PC-9 (cell line): Measurements from ENCODE around the gene PRF1. TPM values are rescaled to one million over a fixed set of nuclear protein-coding genes. Genes with fewer than 3 reads are reported as not detected.

Experiments used
- BruUV-seq: library from RNA; stranded (reverse); fragments of 400-500 nt; replicated peaks from 2 replicates; lab custom pipeline; 2021; lab: Mats Ljungman, UMichigan
- CTCF ChIA-PET: fragments of 300-600 bp; sonication (Branson Sonifier 250); formaldehyde crosslinking; loops from one replicate; lab custom pipeline; 2022; ENCODE audit warnings: antibody characterized with exemption; lab: Charles Lee
- POLR2A ChIA-PET: fragments of 300-600 bp; sonication (Branson Sonifier 250); formaldehyde crosslinking; loops from one replicate; lab custom pipeline; 2022; ENCODE audit warnings: antibody characterized with exemption; ENCODE audit not compliant: unreplicated experiment; lab: Charles Lee
- DNase-seq, 2 experiments: peaks; one replicate each; pipeline versions ENCODE4 v3.0.0 to v3.0.0-alpha.2; 2015 to 2022; ENCODE audit warnings: mixed read lengths in 1 of 2
- H2AFZ ChIP-seq: fragments of 200-600 bp; sonication (generic); 2 replicates; pipeline ENCODE4 v1.8.1; 2017; ENCODE audit warnings: antibody characterized with exemption
- H3F3A ChIP-seq: fragments of 200-600 bp; sonication (generic); 2 replicates; pipeline ENCODE4 v1.8.1; 2017; ENCODE audit warnings: antibody characterized with exemption, mild to moderate bottlenecking, low read depth; ENCODE audit not compliant: insufficient read depth
- H3K27ac ChIP-seq: fragments of 200-600 bp; sonication (generic); 2 replicates; pipeline ENCODE4 v1.6.1; 2016; ENCODE audit warnings: mixed run types
- H3K27me3 ChIP-seq: fragments of 200-600 bp; sonication (generic); 2 replicates; pipeline ENCODE4 v1.6.1; 2016; ENCODE audit warnings: low read depth, mixed run types; ENCODE audit not compliant: insufficient read depth
- H3K36me3 ChIP-seq: fragments of 200-600 bp; sonication (generic); 2 replicates; pipeline ENCODE4 v1.6.1; 2016; ENCODE audit warnings: low read depth, mixed run types
- H3K4me1 ChIP-seq: fragments of 200-600 bp; sonication (generic); replicated peaks from 2 replicates; pipeline ENCODE4 v1.6.1; 2016; ENCODE audit warnings: mixed run types; ENCODE audit not compliant: insufficient read depth
- H3K4me2 ChIP-seq: fragments of 200-600 bp; sonication (generic); 2 replicates; pipeline ENCODE4 v1.6.1; 2017; ENCODE audit warnings: mixed run types
- H3K4me3 ChIP-seq: fragments of 200-600 bp; sonication (generic); 2 replicates; pipeline ENCODE4 v1.6.1; 2016; ENCODE audit warnings: mixed run types
- H3K79me2 ChIP-seq: fragments of 200-600 bp; sonication (generic); 2 replicates; pipeline ENCODE4 v1.6.1; 2017; ENCODE audit warnings: low read depth, mixed run types
- H3K9me2 ChIP-seq: fragments of 200-600 bp; sonication (generic); 2 replicates; pipeline ENCODE4 v1.8.1; 2017; ENCODE audit warnings: mild to moderate bottlenecking; ENCODE audit not compliant: insufficient read depth
- H3K9me3 ChIP-seq: fragments of 200-600 bp; sonication (generic); 2 replicates; pipeline ENCODE4 v1.8.1; 2016; ENCODE audit warnings: low read depth; ENCODE audit not compliant: insufficient read depth
- H4K20me1 ChIP-seq: fragments of 200-600 bp; sonication (generic); 2 replicates; pipeline ENCODE4 v1.8.1; 2017; ENCODE audit not compliant: insufficient read depth
- EZH2 ChIP-seq: fragments of 200-600 bp; sonication (generic); IDR thresholded peaks from 2 replicates; pipeline ENCODE4 v1.8.0; 2017; ENCODE audit warnings: antibody characterized with exemption, low read depth
- intact Hi-C: fragments of 100-400 bp; cut with micrococcal nuclease; formaldehyde crosslinking; loops from one replicate; pipeline ENCODE4 v1.10.0; 2022; ENCODE audit not compliant: unreplicated experiment
- total RNA-seq: library from RNA; stranded (reverse); gene quantifications from 2 replicates; pipeline ENCODE4 v1.2.3, GENCODE V29; 2021
- TF ChIP-seq, protein P1 (sequence below): fragments of 200-600 bp; sonication (generic); conservative IDR thresholded peaks from 2 replicates; pipeline ENCODE4 v1.6.1; 2017; ENCODE audit warnings: mixed run types, antibody characterized with exemption, mild to moderate bottlenecking, moderate library complexity

The PRF1 gene
- total RNA-seq, 1 experiment from 2014 or later: not detected

DNA sequence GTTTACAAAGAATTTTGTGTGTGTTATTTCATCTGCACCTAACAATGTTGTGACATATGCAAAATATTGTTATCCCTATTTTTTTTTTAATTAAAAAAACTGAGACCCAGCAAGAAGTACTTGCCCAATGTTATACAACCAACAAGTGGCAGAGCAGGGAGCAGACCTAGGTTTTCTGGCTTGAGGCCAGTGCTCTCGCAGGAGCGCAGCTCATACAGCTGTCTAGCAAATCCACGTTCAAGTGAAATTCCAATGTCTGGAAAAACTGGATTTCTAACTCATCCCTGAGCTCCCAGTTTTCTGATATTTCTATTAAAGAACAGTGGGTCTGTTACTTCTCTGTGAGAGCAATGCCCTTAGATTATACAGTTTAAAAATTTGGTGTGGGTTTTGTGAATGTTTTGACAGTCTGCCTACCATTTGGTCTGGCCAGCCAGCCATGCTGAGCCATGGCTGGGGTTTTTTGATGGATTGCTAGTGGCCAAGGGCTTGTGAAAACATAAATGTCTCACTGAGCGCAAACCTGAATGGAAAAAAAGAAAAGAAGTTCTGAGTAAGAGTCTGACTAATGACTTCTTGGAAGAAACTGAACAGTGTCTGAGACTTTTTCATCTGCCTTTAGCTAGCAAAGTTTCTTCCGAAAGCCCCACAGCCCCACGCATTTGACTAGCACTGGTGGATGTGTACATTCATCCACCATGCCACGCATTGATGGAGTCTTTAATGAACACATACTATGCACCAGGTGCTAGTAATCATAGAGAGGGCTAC, 15.4 kb upstream of the PRF1 start:
- no TSS peak for BruUV-seq
- CTCF ChIA-PET: no interaction called here
- intact Hi-C loops: loop anchor here (5.0 kb wide), 1 partner anchor 264 kb away; no protein-coding TSS in a partner anchor
- no peaks in the 10 kb centered on the region for H3K79me2 ChIP-seq
- H3K4me1 ChIP-seq: no peaks in the 10 kb centered on the region
- no peaks in the 10 kb centered on the region for H3K27me3 ChIP-seq
- POLR2A ChIA-PET: interaction anchor here (0.6 kb wide), 1 partner anchor 261 kb away, joined by 4 read pairs; no protein-coding TSS in a partner anchor
- H4K20me1 ChIP-seq: no peaks in the 10 kb centered on the region
- no peak overlapping the region for H3K4me2 ChIP-seq
- H3K36me3 ChIP-seq: no peaks in the 10 kb centered on the region
- H3K9me2 ChIP-seq: no peaks in the 10 kb centered on the region
- no peak for DNase-seq
- H2AFZ ChIP-seq: no peak overlapping the region
- H3K9me3 ChIP-seq: peaks cover 16% of the 10 kb centered on the region
- no peak overlapping the region for H3K27ac ChIP-seq
- no peaks in the 10 kb centered on the region for H3F3A ChIP-seq
- TF ChIP-seq EZH2: no peak
- TF ChIP-seq, protein P1, sequence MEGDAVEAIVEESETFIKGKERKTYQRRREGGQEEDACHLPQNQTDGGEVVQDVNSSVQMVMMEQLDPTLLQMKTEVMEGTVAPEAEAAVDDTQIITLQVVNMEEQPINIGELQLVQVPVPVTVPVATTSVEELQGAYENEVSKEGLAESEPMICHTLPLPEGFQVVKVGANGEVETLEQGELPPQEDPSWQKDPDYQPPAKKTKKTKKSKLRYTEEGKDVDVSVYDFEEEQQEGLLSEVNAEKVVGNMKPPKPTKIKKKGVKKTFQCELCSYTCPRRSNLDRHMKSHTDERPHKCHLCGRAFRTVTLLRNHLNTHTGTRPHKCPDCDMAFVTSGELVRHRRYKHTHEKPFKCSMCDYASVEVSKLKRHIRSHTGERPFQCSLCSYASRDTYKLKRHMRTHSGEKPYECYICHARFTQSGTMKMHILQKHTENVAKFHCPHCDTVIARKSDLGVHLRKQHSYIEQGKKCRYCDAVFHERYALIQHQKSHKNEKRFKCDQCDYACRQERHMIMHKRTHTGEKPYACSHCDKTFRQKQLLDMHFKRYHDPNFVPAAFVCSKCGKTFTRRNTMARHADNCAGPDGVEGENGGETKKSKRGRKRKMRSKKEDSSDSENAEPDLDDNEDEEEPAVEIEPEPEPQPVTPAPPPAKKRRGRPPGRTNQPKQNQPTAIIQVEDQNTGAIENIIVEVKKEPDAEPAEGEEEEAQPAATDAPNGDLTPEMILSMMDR: no peak
- H3K4me3 ChIP-seq: no peak overlapping the region

GRCh38 chr10:70616761-70617160, 14.2 kb upstream of the PRF1 start:
- ChIA-PET POLR2A (interaction anchor here (0.6 kb wide), 1 partner anchor 64 kb away, joined by 3 read pairs; no protein-coding TSS in a partner anchor), CTCF (no interaction called here)
- H2AFZ ChIP-seq: no peak overlapping the region

GRCh38 chr10:70615784-70616522, 13.4 kb upstream of the PRF1 start:
- Histone ChIP-seq H3K36me3 (no peaks in the 10 kb centered on the region), H3K4me1 (no peaks in the 10 kb centered on the region), H3K27ac (no peak overlapping the region), H4K20me1 (no peaks in the 10 kb centered on the region), H2AFZ (no peak overlapping the region), H3F3A (no peaks in the 10 kb centered on the region; the same call in 1 of the 2 replicates), H3K79me2 (no peaks in the 10 kb centered on the region), H3K27me3 (no peaks in the 10 kb centered on the region), H3K9me3 (peaks cover 16% of the 10 kb centered on the region), H3K4me2 (no peak overlapping the region), H3K4me3 (no peak overlapping the region), H3K9me2 (no peaks in the 10 kb centered on the region)
- TF ChIP-seq, protein P1: no peak
- no peak for TF ChIP-seq EZH2
- BruUV-seq: no TSS peak
- intact Hi-C loops: loop anchor here (5.0 kb wide), 1 partner anchor 266 kb away; no protein-coding TSS in a partner anchor
- ChIA-PET CTCF (no interaction called here), POLR2A (no interaction called here)
- no peak for DNase-seq

More at GRCh38 chr10:70616761-70617160, 14.2 kb upstream of the PRF1 start:
- Histone ChIP-seq H4K20me1 (no peaks in the 10 kb centered on the region), H3K4me2 (no peak overlapping the region), H3K4me1 (no peaks in the 10 kb centered on the region), H3K4me3 (no peak overlapping the region), H3K9me2 (no peaks in the 10 kb centered on the region), H3K27me3 (no peaks in the 10 kb centered on the region), H3F3A (no peaks in the 10 kb centered on the region; the same call in 1 of the 2 replicates), H3K79me2 (no peaks in the 10 kb centered on the region), H3K36me3 (no peaks in the 10 kb centered on the region), H3K9me3 (peaks cover 16% of the 10 kb centered on the region), H3K27ac (no peak overlapping the region)
- TF ChIP-seq, protein P1: no peak
- BruUV-seq: no TSS peak
- no peak for DNase-seq
- intact Hi-C loops: loop anchor here (5.0 kb wide), 1 partner anchor 266 kb away; no protein-coding TSS in a partner anchor
